Measurements from ENCODE around the gene HEBP1. TPM values are rescaled to one million over a fixed set of nuclear protein-coding genes. Genes with fewer than 3 reads are reported as not detected.

Gene HEBP1
- total RNA-seq, 1 donor from 2014 or later: 72.7 TPM

GRCh38 chr12:12975322-12976077 is 24.6 kb downstream of the HEBP1 start:
- Histone ChIP-seq H3K9me3 (peaks cover 6% of the 10 kb centered on the region), H3K4me3 (no peak overlapping the region), H3K36me3 (peaks cover 73% of the 10 kb centered on the region), H3K27ac (peak overlapping the region; percentile 9), H3K4me1 (peaks cover 7% of the 10 kb centered on the region), H3K27me3 (ENCODE audit: low read depth) (no peaks in the 10 kb centered on the region)
- intact Hi-C loops (cut with DNase I): no loop called here
- ATAC-seq (peak; percentile 64 to 71), DNase-seq (no peak)
- TF ChIP-seq, protein P1, sequence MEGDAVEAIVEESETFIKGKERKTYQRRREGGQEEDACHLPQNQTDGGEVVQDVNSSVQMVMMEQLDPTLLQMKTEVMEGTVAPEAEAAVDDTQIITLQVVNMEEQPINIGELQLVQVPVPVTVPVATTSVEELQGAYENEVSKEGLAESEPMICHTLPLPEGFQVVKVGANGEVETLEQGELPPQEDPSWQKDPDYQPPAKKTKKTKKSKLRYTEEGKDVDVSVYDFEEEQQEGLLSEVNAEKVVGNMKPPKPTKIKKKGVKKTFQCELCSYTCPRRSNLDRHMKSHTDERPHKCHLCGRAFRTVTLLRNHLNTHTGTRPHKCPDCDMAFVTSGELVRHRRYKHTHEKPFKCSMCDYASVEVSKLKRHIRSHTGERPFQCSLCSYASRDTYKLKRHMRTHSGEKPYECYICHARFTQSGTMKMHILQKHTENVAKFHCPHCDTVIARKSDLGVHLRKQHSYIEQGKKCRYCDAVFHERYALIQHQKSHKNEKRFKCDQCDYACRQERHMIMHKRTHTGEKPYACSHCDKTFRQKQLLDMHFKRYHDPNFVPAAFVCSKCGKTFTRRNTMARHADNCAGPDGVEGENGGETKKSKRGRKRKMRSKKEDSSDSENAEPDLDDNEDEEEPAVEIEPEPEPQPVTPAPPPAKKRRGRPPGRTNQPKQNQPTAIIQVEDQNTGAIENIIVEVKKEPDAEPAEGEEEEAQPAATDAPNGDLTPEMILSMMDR (IDR thresholded peaks at IDR 0.05): peak; percentile 27

GRCh38 chr12:12974211-12974610 is 25.9 kb downstream of the HEBP1 start:
- no peak for DNase-seq
- no peaks in the 10 kb centered on the region for H3K27me3 ChIP-seq (ENCODE audit: low read depth)
- intact Hi-C loops (cut with DNase I): no loop called here
- H3K9me3 ChIP-seq: peaks cover 6% of the 10 kb centered on the region
- no peak overlapping the region for H3K4me3 ChIP-seq
- no peaks in the 10 kb centered on the region for H3K4me1 ChIP-seq
- TF ChIP-seq, protein P1 (IDR thresholded peaks at IDR 0.05): no peak
- no peak for ATAC-seq
- H3K36me3 ChIP-seq: peaks cover 67% of the 10 kb centered on the region
- no peak overlapping the region for H3K27ac ChIP-seq

GRCh38 chr12:12973019-12973418 is 27.0 kb downstream of the HEBP1 start:
- ATAC-seq (no peak), DNase-seq (no peak)
- Histone ChIP-seq H3K27me3 (ENCODE audit: low read depth) (no peaks in the 10 kb centered on the region), H3K27ac (no peak overlapping the region), H3K36me3 (peaks cover 70% of the 10 kb centered on the region), H3K4me3 (no peak overlapping the region), H3K9me3 (peaks cover 6% of the 10 kb centered on the region), H3K4me1 (no peaks in the 10 kb centered on the region)
- intact Hi-C loops (cut with DNase I): no loop called here
- TF ChIP-seq, protein P1 (IDR thresholded peaks at IDR 0.05): no peak

DNA sequence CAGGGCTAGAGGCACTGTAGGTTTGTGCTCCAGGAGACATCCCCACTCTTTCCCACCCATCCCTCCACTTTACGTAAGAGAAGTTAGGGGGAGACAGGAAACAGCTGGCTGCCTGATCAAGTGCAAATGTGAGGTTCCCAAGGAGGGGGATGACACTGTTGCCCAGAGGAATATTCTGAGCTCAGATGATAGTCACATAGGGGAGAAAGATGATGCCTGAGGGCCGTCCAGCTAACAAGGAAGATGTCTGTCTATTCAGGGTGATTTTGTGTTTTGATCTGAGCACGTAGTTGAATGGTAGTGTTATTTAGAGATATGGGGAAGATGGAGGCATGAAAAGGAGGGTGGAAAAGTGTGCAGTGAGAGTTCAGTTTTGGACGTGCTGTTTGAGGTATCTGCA is 34.2 kb downstream of the HEBP1 start:
- Histone ChIP-seq H3K27ac (no peak overlapping the region), H3K4me1 (no peaks in the 10 kb centered on the region), H3K9me3 (no peaks in the 10 kb centered on the region), H3K4me3 (no peak overlapping the region), H3K27me3 (ENCODE audit: low read depth) (no peaks in the 10 kb centered on the region), H3K36me3 (peaks cover 27% of the 10 kb centered on the region)
- TF ChIP-seq, protein P1 (IDR thresholded peaks at IDR 0.05): no peak
- intact Hi-C loops (cut with DNase I): no loop called here
- DNase-seq (no peak), ATAC-seq (no peak)

DNA sequence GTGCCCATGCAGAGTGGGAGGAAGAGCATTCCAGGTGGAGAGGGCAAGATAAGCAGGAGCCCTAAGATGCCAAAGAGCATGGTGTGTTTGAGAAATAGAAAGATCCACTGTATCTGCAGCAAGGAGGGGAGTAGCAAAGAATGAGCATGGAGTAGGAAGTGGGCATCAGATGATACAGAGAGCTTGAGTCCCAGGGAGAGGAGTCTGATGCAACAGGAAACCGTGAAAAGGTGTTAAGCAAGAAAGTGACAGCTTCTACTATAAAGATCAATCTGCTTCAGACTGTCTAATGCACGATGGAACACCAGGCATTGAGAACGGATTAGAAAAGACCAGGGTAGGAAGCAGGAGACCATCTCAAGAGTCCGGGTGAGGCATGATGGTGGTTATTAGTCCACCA is 35.8 kb downstream of the HEBP1 start:
- ATAC-seq (peak in 1 of 2 donors; percentile 15), DNase-seq (no peak)
- Histone ChIP-seq H3K36me3 (peaks cover 20% of the 10 kb centered on the region), H3K4me1 (no peaks in the 10 kb centered on the region), H3K4me3 (no peak overlapping the region), H3K27me3 (ENCODE audit: low read depth) (no peaks in the 10 kb centered on the region), H3K27ac (no peak overlapping the region), H3K9me3 (no peaks in the 10 kb centered on the region)
- intact Hi-C loops (cut with DNase I): no loop called here
- TF ChIP-seq, protein P1 (IDR thresholded peaks at IDR 0.05): no peak

Data from lower lobe of right lung (tissue), 2 donors.